MCF 10A (cell line): ENCODE measurements around the gene CACNA2D2. TPM values are rescaled to one million over a fixed set of nuclear protein-coding genes. Genes with fewer than 3 reads are reported as not detected.

Source experiments
- Bru-seq: library from RNA; stranded (reverse); fragments of 400-500 nt; gene quantifications from one replicate; lab custom pipeline; 2021; lab: Mats Ljungman, UMichigan
- BruChase-seq, 2 experiments: library from RNA; stranded (reverse); fragments of 400-500 nt; gene quantifications; one replicate each; lab custom pipeline; 2021; lab: Mats Ljungman, UMichigan
- BruUV-seq: library from RNA; stranded (reverse); fragments of 400-500 nt; replicated peaks from 2 replicates; lab custom pipeline; 2021; lab: Mats Ljungman, UMichigan
- CTCF ChIA-PET: fragments of 300-600 bp; sonication (Branson Sonifier 250); formaldehyde crosslinking; extraction: SDS; loops from one replicate; lab custom pipeline; 2021; ENCODE audit warnings: antibody characterized with exemption, inconsistent platforms; lab: Yijun Ruan, JAX
- POLR2A ChIA-PET: fragments of 300-600, 350-650 bp; sonication (Branson Sonifier 250); formaldehyde crosslinking; extraction: SDS; loops from one replicate; lab custom pipeline; 2020; ENCODE audit warnings: antibody characterized with exemption, inconsistent platforms; lab: Yijun Ruan, JAX
- DNase-seq: peaks from one replicate; pipeline ENCODE4 v3.0.0-alpha.2; 2018; ENCODE audit not compliant: unreplicated experiment
- H3K27ac Mint-ChIP-seq: one replicate; pipeline ENCODE4 v1.8.0; 2022; ENCODE audit warnings: mild to moderate bottlenecking, low read depth, mixed read lengths; ENCODE audit not compliant: unreplicated experiment
- H3K27me3 Mint-ChIP-seq: one replicate; pipeline ENCODE4 v1.8.0; 2022; ENCODE audit warnings: mixed read lengths; ENCODE audit not compliant: insufficient read depth, unreplicated experiment
- H3K36me3 Mint-ChIP-seq: one replicate; pipeline ENCODE4 v1.8.0; 2022; ENCODE audit warnings: mild to moderate bottlenecking, moderate library complexity, mixed read lengths; ENCODE audit not compliant: insufficient read depth, unreplicated experiment
- H3K4me1 Mint-ChIP-seq: one replicate; pipeline ENCODE4 v1.8.0; 2022; ENCODE audit warnings: mixed read lengths; ENCODE audit not compliant: insufficient read depth, unreplicated experiment
- H3K4me3 Mint-ChIP-seq: one replicate; pipeline ENCODE4 v1.8.0; 2022; ENCODE audit warnings: mild to moderate bottlenecking, moderate library complexity, mixed read lengths; ENCODE audit not compliant: unreplicated experiment
- H3K9me3 Mint-ChIP-seq: one replicate; pipeline ENCODE4 v1.8.0; 2022; ENCODE audit warnings: mixed read lengths; ENCODE audit not compliant: unreplicated experiment
- intact Hi-C: fragments of 100-400 bp; cut with micrococcal nuclease; formaldehyde crosslinking; loops from 2 replicates; pipeline ENCODE4 v1.14.1; 2022
- long read RNA-seq: library from polyadenylated mRNA; stranded (forward); transcript quantifications from one replicate; pipeline ENCODE4 v2.0.0, GENCODE V29; 2022
- total RNA-seq: library from RNA; stranded (reverse); gene quantifications from 2 replicates; pipeline ENCODE4 v1.2.3, GENCODE V29; 2022
- TF ChIP-seq, protein P1 (sequence below): fragments of 200-600 bp; IDR thresholded peaks from one replicate; pipeline ENCODE4 v1.8.0; 2022; ENCODE audit warnings: antibody characterized with exemption, mild to moderate bottlenecking; ENCODE audit not compliant: unreplicated experiment

CACNA2D2 gene
- total RNA-seq, result not detected in 2 replicates
- Bru-seq, nascent RNA, result percentile 1 among the genes with signal in this experiment
- BruChase-seq, experiment 1, labeled RNA remaining after a 6-hour chase, result percentile 1 among the genes with signal in this experiment
- BruChase-seq, experiment 2, labeled RNA remaining after a 2-hour chase, result percentile 1 among the genes with signal in this experiment
- long read RNA-seq, result 0 reads

GRCh38 chr3:50503504-50504342 lies at the start of gene CACNA2D2:
TSS of gene CACNA2D2 (minus strand) at chr3:50503634. CDS start at chr3:50503423, 211 bp downstream.
- ChIA-PET CTCF (interaction anchor here (1.3 kb wide), 1 partner anchor 15 kb away, joined by 3 read pairs; no protein-coding TSS in a partner anchor), POLR2A (interaction anchor here (0.6 kb wide), 1 partner anchor 85 kb away, joined by 3 read pairs; no protein-coding TSS in a partner anchor)
- Mint-ChIP-seq H3K36me3 (no peaks in the 10 kb centered on the region), H3K4me3 (no peak within 1 kb of the TSS), H3K9me3 (no peaks in the 10 kb centered on the region), H3K27me3 (peaks cover 47% of the 10 kb centered on the region), H3K4me1 (no peaks in the 10 kb centered on the region), H3K27ac (no peak within 1 kb of the TSS)
- TF ChIP-seq, protein P1, sequence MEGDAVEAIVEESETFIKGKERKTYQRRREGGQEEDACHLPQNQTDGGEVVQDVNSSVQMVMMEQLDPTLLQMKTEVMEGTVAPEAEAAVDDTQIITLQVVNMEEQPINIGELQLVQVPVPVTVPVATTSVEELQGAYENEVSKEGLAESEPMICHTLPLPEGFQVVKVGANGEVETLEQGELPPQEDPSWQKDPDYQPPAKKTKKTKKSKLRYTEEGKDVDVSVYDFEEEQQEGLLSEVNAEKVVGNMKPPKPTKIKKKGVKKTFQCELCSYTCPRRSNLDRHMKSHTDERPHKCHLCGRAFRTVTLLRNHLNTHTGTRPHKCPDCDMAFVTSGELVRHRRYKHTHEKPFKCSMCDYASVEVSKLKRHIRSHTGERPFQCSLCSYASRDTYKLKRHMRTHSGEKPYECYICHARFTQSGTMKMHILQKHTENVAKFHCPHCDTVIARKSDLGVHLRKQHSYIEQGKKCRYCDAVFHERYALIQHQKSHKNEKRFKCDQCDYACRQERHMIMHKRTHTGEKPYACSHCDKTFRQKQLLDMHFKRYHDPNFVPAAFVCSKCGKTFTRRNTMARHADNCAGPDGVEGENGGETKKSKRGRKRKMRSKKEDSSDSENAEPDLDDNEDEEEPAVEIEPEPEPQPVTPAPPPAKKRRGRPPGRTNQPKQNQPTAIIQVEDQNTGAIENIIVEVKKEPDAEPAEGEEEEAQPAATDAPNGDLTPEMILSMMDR, result no peak
- intact Hi-C loops, result no loop called here
- DNase-seq, result no peak
- no TSS peak for BruUV-seq

- peaks cover 9% of the 10 kb centered on the region for H3K27me3 Mint-ChIP-seq
- no TSS peak for BruUV-seq
Observed at GRCh38 chr3:50552598-50552997, 49.2 kb upstream of the CACNA2D2 start.

GRCh38 chr3:50551681-50552435 lies 48.4 kb upstream of the CACNA2D2 start:
- intact Hi-C loops, result no loop called here
- H3K36me3 Mint-ChIP-seq, result no peaks in the 10 kb centered on the region
- no peaks in the 10 kb centered on the region for H3K4me1 Mint-ChIP-seq
- no peak overlapping the region for H3K4me3 Mint-ChIP-seq
- H3K27ac Mint-ChIP-seq, result no peak overlapping the region
- H3K9me3 Mint-ChIP-seq, result no peaks in the 10 kb centered on the region
- no TSS peak for BruUV-seq
- peaks cover 2% of the 10 kb centered on the region for H3K27me3 Mint-ChIP-seq
- ChIA-PET CTCF (interaction anchor here (0.6 to 5.8 kb wide), 25 partner anchors 9 to 838 kb away, joined by 3 to 53 read pairs (median 3); partner anchors contain the start of genes C3orf18, CYB561D2, MANF and NPRL2), POLR2A (interaction anchor here (0.6 kb wide), 1 partner anchor 203 kb away, joined by 3 read pairs; no protein-coding TSS in a partner anchor)
- DNase-seq, result no peak
- TF ChIP-seq, protein P1, result no peak

More at GRCh38 chr3:50552598-50552997, 49.2 kb upstream of the CACNA2D2 start:
- no peaks in the 10 kb centered on the region for H3K36me3 Mint-ChIP-seq
- H3K27ac Mint-ChIP-seq, result no peak overlapping the region
- DNase-seq, result no peak
- CTCF ChIA-PET, result interaction anchor here (0.5 to 5.8 kb wide), 7 partner anchors 11 to 837 kb away, joined by 3 to 53 read pairs (median 4); partner anchors contain the start of genes CYB561D2, MANF and NPRL2
- H3K4me1 Mint-ChIP-seq, result no peaks in the 10 kb centered on the region
- H3K9me3 Mint-ChIP-seq, result no peaks in the 10 kb centered on the region
- POLR2A ChIA-PET, result interaction anchor here (0.6 kb wide), 1 partner anchor 204 kb away, joined by 3 read pairs; no protein-coding TSS in a partner anchor
- TF ChIP-seq, protein P1, result no peak
- intact Hi-C loops, result no loop called here
- H3K4me3 Mint-ChIP-seq, result no peak overlapping the region
